ENCODE results near the gene CCDC170.

The CCDC170 gene

DNA sequence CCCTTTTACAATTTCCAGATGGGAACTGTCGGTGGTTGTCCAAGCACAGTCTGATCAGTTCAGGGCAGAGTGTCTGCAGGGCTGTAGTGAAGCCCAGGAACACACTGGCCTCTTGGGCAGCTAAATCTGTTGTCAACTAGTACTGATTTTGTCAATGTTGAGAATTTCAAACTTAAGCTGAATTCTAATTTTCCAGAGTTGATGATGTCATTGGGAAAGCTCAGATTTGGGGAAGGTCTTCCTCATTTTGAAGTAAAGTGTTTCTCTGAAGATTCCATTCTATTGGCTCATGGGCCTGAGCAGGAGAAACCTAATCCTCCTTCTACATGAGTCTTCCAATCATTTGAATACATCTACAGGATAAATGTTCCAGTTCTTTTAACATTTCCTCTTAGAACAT, 72.1 kb downstream of the CCDC170 start:
- TF ChIP-seq, protein P1, sequence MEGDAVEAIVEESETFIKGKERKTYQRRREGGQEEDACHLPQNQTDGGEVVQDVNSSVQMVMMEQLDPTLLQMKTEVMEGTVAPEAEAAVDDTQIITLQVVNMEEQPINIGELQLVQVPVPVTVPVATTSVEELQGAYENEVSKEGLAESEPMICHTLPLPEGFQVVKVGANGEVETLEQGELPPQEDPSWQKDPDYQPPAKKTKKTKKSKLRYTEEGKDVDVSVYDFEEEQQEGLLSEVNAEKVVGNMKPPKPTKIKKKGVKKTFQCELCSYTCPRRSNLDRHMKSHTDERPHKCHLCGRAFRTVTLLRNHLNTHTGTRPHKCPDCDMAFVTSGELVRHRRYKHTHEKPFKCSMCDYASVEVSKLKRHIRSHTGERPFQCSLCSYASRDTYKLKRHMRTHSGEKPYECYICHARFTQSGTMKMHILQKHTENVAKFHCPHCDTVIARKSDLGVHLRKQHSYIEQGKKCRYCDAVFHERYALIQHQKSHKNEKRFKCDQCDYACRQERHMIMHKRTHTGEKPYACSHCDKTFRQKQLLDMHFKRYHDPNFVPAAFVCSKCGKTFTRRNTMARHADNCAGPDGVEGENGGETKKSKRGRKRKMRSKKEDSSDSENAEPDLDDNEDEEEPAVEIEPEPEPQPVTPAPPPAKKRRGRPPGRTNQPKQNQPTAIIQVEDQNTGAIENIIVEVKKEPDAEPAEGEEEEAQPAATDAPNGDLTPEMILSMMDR (IDR thresholded peaks at IDR 0.05; ENCODE audit: control extremely low read depth, extremely low read depth, low read depth, missing control alignments): no peak

DNA sequence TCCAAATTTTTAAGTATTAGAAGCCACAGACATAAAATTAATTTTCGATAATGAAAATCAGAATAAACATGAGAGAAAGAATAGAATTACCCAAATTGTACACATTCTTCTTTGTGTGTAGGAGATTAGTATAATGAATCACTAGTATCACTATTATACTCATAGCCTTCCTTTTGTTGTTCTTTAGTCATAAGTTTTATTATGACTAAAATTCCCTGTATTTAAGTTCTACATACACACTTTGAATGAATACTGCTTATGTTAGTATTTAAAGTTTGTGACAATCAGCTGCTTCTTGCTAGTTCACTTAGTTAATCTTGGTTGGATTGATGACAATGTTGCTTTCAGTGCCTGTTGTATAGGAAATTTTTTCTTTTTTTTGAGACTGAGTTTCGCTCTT, 72.7 kb downstream of the CCDC170 start:
- TF ChIP-seq, protein P1 (IDR thresholded peaks at IDR 0.05; ENCODE audit: control extremely low read depth, extremely low read depth, low read depth, missing control alignments): no peak
- POLR2A ChIA-PET: no interaction called here
- CTCF ChIA-PET: interaction anchor here (1.1 to 1.5 kb wide), 4 partner anchors 12 to 124 kb away, joined by 3 to 4 read pairs (median 3); no protein-coding TSS in a partner anchor
- DNase-seq (ENCODE audit: extremely low spot score): no peak

More for the DNA sequence above, 72.1 kb downstream of the CCDC170 start:
- ChIA-PET CTCF (interaction anchor here (1.1 to 1.5 kb wide), 4 partner anchors 8 to 125 kb away, joined by 3 to 4 read pairs (median 4); no protein-coding TSS in a partner anchor), POLR2A (no interaction called here)
- no peak for DNase-seq (ENCODE audit: extremely low spot score)

DNA sequence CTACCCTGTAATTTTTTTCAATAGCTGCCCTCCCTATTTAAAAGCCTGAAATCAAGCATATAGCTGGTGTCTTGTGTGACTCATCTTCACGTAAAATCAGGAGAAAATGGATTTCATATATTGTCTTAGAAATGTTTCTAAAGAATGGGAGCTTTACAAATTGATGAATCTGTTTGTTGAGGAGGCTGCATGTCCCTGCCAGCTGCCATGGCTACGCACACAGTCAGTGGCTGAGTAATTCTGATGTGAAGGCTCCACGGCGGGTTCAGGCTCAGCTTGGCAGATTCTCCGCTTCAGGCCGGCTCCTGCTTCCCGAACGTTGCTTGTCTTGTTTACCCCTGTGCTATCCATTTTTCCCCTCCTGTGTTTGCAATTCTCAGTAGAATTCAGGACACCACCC, 82.8 kb downstream of the CCDC170 start:
- DNase-seq (ENCODE audit: extremely low spot score): no peak
- ChIA-PET POLR2A (no interaction called here), CTCF (interaction anchor here (1.2 to 1.4 kb wide), 2 partner anchors 9 to 17 kb away, joined by 4 read pairs; no protein-coding TSS in a partner anchor)
- TF ChIP-seq, protein P1 (IDR thresholded peaks at IDR 0.05; ENCODE audit: control extremely low read depth, extremely low read depth, low read depth, missing control alignments): no peak

DNA sequence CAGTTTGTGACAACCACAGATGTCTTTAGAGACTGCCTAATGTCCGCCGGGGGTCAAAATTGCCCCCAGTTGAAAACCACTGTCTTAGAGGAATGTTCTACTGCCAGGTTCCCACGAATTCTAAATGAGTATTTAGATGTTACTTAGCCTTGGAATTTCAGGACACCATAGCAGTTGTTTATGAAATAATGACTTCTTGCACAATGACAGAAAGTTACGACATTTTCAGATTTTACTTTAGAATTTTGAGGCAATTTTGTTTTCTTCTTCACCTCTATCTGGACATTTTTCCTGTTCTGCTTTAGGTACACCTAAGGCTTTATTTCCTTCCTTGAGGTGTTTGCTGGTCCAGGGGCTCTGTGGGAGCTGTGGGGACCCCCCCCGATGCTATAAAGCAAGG, 83.4 kb downstream of the CCDC170 start:
- no peak for DNase-seq (ENCODE audit: extremely low spot score)
- CTCF ChIA-PET: interaction anchor here (1.4 kb wide), 1 partner anchor 8 kb away, joined by 4 read pairs; no protein-coding TSS in a partner anchor

DNA sequence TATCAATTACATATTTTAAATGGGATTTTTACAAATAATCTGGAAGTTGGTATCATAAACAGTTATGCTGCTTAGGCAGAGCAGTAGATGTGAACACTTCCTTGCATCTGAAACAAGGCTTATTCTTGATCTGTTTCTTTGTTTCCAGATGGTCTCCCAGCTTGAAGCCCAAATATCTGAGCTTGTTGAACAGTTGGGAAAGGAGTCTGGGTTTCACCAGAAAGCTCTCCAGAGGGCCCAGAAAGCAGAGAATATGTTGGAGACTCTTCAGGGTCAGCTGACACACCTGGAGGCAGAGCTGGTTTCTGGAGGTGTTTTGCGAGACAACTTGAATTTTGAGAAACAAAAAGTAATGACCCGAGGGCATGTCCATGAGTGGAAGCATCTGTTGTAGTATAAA, 91.9 kb downstream of the CCDC170 start:
- DNase-seq (ENCODE audit: extremely low spot score): no peak
- TF ChIP-seq, protein P1 (IDR thresholded peaks at IDR 0.05; ENCODE audit: control extremely low read depth, extremely low read depth, low read depth, missing control alignments): no peak
- CTCF ChIA-PET: interaction anchor here (1.0 to 1.2 kb wide), 2 partner anchors 9 to 31 kb away, joined by 3 to 4 read pairs; no protein-coding TSS in a partner anchor
- POLR2A ChIA-PET: interaction anchor here (0.6 kb wide), 1 partner anchor 138 kb away, joined by 4 read pairs; no protein-coding TSS in a partner anchor

More for the DNA sequence above, 83.4 kb downstream of the CCDC170 start:
- TF ChIP-seq, protein P1 (IDR thresholded peaks at IDR 0.05; ENCODE audit: control extremely low read depth, extremely low read depth, low read depth, missing control alignments): no peak
- POLR2A ChIA-PET: no interaction called here

DNA sequence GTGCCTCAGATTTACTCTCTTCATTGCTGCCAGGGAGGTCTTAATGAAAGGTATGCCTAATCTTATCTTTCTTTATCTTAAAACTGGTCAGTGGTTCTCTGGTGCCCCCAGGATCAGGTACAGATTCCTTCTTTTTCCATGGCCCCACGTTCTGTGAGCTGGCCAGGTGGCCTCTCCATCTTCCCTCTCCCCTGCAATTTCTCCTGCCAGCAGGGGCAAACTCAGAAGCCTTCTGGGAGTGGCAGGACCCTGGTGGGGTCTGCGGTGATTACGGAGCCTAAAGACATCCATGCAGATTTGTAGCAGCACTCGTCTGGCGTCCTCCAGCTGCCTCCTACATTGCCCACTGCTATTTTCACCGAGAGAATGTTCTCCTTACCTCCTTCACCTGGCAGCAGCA, 95.8 kb downstream of the CCDC170 start:
- ChIA-PET POLR2A (no interaction called here), CTCF (interaction anchor here (1.0 kb wide), 1 partner anchor 32 kb away, joined by 3 read pairs; no protein-coding TSS in a partner anchor)
- TF ChIP-seq, protein P1 (IDR thresholded peaks at IDR 0.05; ENCODE audit: control extremely low read depth, extremely low read depth, low read depth, missing control alignments): no peak
- DNase-seq (ENCODE audit: extremely low spot score): no peak

All from GM10248 (cell line).